HG03159 (cell line): ENCODE measurements around the gene RSBN1L.

ENCODE experiments used
- ATAC-seq: cut with Tn5 transposase; IDR thresholded peaks from one replicate; pipeline ENCODE4 v1.9.1; 2021; ENCODE audit warnings: mild to moderate bottlenecking, moderate library complexity; ENCODE audit not compliant: unreplicated experiment

The RSBN1L gene

DNA sequence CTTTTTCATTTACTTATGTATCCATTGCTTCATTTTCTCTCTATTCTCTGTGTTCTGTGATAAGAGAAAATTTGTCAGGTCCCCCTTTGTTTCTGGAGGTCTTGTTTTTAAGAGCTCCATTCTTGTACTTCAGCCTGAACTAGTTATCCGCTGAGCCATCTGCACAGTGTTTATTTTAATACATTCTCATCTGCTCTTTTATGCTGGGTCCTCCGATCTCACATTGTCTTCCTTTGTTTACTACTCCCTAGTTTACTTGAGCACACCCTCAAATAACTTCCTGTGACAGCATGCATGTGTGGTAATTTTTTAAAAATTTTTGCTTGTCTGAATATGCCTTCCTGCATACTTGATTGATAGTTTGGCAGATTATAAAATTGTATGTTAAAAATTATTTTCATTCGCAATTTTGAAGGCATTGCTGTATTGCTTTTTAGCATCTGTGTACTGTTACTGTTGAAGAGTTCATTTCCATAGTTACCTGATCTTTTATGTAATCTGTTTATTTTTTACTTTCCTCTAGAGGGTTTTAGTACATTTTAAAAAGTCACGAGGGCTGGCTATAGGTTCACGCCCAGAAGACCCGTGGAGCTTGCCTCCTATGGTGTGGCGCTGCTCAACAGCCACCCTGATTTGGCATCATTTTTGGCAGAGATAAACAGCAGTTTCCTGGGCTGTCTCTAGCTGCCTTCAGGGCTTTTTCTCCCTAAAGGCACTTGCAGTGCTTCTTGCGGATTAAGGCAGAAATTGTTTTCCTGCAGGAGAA, 31.9 kb downstream of the RSBN1L start:
- no peak for ATAC-seq

DNA sequence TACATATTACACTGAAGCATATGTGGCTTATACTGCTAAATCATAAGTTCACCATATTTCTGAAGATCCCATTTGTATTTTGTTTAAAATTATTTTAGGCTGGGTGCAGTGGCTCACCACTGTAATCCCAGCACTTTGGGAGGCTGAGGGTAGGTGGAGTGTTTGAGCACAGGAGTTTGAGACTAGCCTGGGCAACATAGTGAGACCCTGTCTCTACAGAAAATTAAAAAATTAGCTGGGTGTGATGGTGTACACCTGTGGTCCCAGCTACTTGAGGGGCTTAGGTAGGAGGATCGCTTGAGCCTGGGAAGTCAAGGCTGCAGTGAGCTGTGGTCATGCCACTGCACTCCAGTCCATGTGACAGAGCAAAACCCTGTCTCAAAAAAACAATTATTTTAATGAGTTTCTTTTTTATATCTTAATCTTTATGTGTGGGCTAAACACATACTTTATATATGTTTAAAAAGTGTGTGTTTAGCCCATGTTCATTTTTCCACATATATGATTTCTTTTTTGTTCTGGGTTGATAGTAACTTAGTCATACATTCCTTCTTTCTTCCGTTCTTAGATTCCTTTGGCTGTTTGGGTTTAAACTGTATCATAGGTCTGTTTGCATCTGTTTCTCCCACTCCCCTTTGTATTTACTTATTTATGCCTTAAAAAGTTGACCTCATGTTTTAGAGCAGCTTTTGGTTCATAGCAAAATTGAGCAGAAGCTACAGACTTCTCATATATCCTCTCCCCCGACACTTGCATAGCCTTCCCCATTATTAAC, 33.5 kb downstream of the RSBN1L start:
- ATAC-seq: no peak

DNA sequence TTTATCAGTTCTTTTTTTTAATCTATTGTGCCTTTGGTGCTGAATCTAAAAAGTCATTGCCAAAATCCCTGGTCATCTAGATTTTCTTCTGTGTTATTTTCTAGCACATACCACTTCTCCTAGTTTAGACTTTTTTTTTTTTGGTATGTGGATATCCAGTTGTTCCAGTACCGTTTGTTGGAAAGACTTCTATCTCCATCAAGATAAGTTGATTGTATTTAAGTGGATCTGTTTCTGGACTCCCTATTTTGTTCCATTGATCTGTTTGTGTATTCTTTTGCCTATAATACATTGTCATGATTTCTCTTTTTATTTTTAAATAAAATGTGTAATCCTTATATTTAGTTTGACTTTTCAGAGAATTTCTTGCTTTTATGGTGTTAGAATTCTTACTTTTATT, 35.5 kb downstream of the RSBN1L start:
- no peak for ATAC-seq

DNA sequence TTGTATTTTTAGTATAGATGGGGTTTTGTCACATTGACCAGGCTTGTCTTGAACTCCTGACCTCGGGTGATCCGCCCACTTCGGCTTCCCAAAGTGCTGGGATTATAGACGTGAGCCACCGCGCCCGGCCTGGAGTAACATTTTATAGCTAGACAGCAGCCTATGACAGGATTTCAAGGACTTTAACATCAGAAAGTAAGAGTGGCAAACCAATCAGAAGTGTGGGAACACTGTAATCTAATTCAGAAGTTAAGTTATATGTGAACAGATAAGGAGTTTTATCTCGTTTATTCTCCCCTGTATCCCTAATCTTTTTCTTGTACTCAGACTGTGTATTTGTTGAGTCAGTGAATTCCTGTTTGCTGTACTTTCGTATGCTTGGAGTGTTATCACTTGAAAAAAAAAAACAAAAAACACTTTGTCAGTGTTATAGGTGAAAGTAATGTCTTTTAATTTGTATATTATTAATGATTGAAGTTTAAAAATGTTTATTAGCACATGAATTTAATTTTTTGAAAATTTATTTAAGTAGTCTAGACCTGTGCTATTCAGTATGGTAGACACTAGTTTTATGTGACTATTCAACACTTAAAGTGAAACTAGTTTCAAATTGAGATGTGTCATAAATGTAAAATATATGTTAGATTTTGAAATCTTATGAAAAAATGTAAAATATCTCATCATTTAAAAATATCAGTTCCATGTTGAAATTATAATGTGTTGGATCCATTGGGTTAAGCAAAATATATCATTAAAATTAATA, 38.6 kb downstream of the RSBN1L start:
- ATAC-seq: no peak

DNA sequence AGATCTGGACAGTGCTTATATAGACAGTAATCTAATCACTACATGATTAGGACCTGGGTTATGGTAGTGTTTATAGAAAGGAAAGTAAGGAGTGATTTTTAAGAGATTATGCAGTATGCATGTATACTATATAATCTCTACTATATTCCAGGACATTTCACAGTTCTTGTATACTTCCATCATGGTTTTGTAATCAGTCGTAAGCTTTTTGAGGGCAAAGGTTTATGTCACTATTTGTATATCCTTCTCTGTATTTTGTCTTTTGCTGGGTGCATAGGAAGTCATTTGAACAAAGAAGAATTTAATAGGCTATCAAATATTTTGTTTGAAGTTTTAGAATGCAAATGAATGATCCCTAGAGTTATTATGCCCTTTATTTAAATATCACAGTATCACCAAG, 39.2 kb downstream of the RSBN1L start:
- ATAC-seq: no peak

DNA sequence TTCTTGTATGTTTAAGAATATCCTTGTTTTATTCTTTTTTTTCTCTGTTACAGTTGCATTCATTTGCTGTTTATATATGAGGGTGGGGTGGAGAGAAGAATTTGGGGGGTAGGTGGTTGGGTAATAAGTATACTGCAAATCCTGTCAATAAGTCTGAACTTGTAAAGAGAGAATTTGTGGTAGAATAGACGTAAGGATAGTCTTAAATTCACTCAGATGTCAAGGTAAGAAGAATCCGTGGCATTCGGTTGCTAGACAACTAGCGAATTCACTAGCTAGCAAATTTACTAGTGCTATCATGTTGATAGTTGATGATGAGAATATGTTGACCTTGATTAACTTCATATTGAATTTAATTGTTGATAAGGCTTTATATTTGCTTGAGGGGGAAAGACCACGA, 40.7 kb downstream of the RSBN1L start:
- ATAC-seq: no peak

DNA sequence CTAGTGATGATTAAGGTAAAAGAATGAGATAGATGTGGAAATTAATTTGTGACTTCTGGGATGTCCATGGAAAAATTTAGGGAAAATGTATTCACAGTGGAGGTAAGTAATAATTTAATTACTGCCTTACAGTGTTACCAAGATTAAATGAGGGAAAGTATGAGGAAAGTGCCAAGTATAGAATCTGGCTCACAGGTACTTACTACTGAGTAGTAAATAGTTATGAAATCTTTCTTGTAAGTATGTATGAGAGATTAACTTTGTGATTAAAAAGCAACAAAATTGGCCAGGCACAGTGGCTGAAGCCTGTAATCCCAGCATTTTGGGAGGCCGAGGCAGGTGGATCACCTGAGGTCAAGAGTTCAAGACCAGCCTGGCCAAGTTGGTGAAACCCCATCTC, 42.1 kb downstream of the RSBN1L start:
- no peak for ATAC-seq

DNA sequence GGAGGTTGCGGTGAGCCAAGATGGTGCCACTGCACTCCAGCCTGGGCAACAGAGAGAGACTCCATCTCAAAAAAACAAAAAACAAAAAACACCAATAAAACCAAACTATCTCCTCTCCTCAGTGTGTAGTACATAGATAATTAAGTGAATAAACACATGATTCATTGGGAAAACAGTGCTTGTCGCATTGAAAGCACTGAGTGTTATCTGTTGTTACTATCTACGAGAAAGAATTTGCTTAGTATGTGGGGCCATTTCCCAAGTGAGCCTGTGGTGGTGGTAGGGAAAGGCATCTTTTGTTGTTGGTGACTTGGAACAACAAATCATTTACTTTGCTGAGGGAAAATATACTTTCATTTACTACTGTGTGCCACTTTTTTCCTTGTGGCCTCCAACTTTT, 42.6 kb downstream of the RSBN1L start:
- no peak for ATAC-seq

DNA sequence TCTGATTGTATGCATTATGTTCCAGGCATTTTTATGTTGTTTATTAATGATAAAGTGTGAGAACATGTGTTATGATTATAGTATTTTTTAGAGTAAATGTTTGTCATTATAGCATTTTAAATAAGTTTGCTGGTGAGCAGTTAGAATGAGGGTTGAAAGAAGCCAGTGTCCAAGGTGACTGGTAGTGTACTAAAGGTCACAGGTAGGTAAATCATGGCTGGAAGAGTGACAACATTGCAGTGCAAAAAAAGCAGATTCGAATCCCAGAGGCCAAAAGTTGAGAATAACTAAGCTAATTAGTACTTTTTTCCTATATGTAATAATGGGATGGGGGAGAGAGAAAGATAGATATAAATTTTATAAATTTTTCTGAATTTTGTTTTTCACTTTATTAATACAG, 44.0 kb downstream of the RSBN1L start:
- no peak for ATAC-seq

DNA sequence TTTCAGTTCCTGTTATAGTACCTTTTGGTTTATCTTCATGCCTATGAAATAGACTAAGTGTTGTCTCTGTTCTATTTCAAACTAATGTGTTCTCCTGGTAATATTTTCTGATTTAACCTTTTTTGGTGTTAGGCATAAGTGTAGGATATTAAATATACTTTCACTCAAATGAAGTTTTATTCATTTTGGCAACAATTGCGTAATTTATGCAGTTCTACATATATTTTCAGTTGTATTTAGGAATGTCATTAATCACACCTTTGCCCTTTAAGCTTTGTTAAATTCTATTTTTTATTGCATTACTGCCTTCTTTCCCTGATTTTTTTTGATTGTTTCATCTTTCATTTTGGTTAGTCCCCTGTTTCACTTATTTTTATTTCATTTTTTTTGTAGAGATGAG, 47.3 kb downstream of the RSBN1L start:
- ATAC-seq: no peak

DNA sequence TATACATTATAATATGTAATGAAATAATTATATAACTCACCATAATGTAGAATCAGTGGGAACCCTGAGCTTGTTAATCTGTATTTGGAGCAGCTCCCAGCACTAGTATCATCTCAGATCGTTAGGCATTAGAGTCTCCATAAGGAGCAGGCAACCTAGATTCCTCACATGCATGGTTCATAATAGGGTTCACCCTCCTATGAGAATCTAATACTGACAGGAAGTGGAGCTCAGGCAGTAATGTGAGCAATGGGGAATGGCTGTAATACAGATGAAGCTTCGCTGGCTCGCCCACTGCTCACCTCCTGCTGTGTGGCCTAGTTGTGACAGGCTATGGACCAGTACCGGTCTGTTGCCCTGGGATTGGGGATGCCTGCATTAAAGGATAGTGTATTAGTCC, 49.5 kb downstream of the RSBN1L start:
- ATAC-seq: no peak

DNA sequence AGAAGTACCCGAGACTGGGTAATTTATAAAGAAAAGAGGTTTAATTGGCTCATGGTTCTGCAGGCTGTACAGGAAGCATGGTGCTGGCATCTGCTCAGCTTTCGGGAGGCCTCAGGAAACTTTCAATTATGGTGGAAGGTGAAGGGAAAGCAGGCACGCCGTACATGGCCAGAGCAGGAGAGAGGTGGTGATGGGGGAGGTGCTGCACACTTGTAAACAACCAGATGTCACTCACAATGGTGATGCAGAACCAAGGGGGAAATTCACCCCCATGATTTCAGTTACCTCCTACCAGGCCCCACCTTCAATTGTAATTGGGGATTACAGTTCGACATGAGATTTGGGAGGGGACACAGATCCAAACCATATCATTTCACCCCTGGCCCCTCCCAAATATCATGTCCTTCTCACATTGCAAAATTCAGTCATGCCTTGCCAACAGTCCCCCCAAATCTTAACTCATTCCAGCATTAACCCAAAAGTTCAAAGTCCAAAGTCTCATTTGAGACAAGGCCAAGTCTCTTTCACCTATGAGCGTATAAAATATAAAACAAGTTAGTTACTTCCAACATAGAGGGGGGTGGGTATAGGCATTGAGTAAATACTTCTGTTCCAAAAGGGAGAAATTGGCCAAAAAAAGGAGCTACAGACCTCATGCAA, 50.0 kb downstream of the RSBN1L start:
- ATAC-seq: no peak

DNA sequence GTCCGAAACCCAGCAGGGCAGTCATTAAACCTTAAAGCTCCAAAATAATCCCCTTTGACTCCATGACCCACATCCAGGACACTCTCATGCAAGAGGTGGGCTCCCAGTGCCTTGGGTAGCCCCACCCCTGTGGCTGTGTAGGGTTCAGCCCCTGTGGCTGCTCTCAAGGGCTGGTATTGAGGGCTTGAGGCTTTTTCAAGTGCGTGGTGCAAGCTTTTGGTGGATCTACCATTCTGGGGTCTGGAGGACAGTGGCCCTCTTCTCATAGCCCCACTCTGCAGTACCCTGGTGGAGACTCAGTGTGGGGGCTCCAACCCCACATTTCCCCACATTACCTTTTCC, 50.5 kb downstream of the RSBN1L start:
- no peak for ATAC-seq

DNA sequence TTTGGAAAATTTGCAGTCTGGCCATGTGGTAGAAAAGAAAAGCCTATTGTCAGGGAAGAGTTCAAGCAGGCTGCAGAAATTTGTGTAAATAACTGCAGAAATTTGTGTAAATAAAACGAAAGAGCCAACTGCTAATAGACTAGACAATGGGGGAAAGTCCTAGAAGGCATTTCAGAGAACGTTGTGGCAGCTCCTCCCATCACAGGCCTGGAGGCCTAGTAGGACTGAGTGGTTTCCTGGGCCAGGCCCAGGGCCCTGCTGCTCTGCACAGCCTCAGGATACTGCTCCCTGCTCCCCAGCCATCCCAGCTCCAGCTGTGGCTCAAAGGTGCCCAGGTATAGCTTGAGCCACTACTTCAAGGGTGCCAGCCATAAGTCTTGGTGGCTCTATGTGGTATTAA, 50.9 kb downstream of the RSBN1L start:
- ATAC-seq: no peak

DNA sequence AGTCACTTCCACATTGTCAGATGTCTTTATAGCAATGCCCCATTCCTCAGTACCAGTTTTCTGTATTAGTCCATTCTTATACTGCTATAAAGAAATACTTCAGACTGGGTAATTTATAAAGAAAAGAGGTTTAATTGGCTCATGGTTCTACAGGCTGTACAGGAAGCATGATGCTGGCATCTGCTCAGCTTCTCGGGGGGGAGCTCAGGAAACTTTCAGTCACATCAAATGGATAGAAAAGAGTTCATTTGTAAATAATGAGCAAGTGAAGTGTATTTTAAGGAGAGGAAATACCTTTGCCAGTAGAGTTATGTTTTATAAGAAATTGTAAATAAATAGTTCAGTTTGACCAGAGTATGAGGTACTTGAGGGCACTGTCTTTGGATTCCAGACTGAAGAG, 51.5 kb downstream of the RSBN1L start:
- ATAC-seq: no peak

DNA sequence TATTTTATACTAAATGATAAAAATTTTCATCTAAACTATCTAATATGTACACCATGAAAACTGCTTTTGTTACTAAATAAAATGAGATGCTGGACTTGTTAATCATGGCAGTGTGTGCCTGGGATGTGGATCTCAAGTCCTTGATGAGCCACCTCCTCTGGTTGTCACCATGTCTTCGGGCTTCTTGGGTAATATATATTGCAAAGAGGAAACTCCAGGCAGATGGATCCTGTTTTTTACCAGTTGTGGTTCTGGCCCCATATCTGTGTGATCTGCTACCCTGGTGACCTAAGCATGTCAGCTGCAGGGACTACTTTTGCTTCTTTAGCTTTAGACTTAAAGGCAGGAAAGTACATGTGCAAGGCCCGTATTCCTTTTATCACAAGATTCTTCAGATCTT, 55.8 kb downstream of the RSBN1L start:
- ATAC-seq: no peak

DNA sequence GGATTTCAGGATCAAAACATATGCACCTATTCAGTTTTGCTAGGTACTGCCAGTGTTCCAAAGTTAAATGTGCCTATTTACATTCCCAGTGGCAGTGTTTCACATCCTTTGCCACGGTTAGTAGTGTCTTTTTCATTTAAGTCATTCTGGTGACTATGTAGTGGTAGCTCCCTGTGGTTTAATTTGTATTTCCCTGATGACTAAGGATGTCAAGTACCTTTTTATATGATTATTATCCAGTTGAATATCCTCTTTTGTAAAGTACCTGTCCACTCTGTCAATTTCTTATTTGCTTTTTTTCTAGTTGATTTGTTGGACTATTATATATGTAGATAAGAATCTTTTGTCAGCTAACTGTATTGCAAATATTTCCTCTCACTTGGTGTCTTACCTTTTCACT, 56.9 kb downstream of the RSBN1L start:
- no peak for ATAC-seq

DNA sequence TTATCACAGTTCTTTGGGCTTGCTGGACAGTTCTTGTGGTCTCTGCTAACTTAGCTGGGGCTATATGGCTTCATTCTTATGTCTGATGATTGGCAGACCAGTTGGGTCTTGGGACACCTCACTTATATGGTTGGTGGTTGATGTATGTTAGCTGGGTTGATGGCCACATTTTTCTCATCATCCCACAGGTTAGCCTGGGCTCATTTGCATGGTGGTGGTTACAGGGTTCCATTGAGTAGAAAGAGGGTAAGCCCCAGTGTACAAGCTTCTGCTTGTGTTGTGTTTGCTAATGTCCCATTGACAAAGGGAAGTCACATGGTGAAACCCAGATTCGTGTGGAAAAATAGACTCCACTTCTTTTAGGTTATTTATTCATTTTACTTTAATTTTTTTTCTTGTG, 61.3 kb downstream of the RSBN1L start:
- peak; percentile 80 for ATAC-seq

DNA sequence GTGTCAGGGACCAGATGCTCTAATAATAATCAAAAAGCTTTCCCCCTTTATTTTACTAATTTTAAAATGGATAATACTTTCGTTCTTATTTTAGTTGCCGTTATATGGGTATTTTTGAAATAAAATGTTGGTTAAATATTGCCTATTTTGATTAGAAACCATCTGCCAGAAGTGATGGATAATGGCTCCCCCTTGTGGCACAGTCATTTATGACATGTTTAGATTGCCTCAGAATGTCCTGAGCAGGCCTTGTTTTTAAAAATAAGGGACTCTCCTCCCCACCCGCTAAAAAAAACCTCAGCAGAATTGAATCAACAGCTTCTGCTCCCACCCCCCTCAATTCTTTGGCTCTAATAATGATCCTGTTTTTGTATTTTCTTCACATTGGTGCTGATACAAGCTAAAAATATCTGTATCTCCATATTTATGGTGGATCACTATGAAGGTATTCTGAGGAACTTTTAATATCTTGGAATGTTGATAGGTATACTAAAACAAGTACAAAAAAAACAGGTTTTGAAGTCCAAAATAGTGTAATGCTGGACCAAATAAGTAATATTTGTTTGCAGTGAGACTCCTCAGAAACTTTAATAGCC, 63.1 kb downstream of the RSBN1L start:
- peak; percentile 39 for ATAC-seq

DNA sequence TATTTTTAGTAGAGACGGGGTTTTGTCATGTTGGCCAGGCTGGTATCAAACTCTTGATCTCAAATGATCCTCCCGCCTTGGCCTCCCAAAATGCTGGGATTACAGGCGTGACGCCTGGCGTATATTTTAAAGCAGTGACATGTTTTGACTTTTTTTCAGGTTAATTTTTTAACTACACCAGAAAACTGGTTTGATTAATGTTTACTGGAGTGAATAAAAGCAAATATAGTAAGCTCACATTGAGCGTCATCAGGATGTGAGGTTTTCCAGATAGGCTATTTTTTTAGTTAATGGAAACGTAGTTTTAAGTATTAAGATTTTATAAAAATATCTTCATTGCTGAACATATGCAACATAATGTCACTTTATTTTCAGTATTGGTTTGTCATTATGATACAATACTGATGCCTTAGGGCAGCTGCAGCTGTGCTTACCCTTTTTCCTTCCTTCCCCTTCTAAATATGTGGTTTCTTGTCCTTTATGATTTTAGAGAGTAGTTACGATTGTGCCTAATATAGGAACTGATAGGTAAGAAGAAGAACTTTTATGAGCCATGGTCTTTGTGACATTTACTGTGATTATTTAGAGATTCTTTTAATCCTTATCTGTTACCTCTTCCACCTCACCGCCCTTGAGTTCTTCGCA, 64.7 kb downstream of the RSBN1L start:
- no peak for ATAC-seq

DNA sequence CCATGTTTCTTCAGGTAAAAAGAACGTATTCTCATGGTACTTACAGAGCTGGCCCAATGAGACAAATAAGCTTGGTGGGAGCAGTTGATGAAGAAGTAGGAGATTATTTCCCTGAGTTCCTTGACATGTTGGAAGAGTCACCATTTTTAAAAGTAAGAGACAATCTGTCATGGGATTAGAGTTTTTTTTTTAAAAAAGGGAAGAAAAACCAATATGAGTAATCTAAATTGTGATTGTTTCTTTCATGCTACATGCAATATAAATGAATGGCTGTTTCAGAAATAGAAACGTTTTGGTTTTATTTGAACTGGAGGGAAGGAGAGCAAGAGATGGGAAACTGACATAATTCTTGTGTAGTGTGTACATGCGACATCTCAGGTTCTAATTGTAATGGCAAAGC, 69.2 kb downstream of the RSBN1L start:
- ATAC-seq: no peak
